Renal cortical epithelial cell (primary cell): Measurements from ENCODE around the gene NOSTRIN. TPM values are rescaled to one million over a fixed set of nuclear protein-coding genes. Genes with fewer than 3 reads are reported as not detected.
"Not testable (repeated sequence)": the region's sequence is repeated elsewhere in the genome, so short reads cannot be mapped to it uniquely, and the experiment has no call there.

Source experiments
- DNase-seq: peaks from one replicate; pipeline ENCODE4 v3.0.0-alpha.2; 2011; ENCODE audit warnings: low read depth
- total RNA-seq: library from RNA; depleted of rRNA; stranded (reverse); fragments of >200 nt; gene quantifications from 2 replicates; pipeline ENCODE4 v1.2.3, GENCODE V29; 2014

The NOSTRIN gene
- total RNA-seq: 3.1 and 6.6 TPM in 2 replicates

DNA sequence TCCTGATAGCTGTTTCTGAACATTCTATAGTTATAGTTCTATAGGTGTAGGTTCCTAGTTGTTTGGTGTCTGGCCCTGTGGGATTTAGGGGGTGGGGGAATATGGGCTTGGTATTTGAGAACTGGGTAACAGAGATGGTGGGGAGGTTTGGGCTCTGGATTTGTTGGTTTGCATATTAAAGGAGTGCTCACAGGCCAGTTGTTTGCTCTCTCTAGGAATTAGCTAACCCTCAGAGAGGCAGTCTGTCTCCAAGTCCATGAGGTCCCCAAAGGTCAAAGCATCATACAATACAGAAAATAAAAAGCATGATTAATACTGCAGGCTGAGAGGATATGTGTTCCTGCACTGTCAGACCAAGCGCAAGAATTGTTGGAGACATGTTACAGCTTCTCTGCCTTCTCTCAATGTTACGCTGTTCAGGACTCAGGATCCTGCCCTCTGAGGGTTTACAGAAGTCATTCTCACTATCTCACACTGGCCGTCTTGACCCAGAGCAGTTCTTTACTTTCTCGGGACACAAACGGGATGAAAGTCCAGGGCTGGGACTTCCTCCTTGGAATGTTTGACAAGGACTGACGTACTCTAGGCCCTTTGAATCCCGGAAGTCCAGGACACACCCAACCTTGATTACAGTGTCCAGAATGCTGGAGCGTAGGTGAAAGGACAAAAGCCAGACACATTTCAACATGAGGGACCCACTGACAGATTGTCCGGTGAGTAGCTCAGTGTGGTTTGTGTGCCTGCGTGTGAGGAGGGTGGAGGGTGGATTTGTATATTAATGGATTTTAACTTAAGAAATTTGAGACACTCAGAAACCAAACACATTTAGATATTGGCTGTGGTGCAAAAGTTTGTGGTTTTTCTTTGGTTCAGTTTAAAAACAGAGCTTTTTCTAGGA lies at the start of gene NOSTRIN:
Gene NOSTRIN, plus strand, starts transcription at position 677 of the 898 bp plus-strand sequence. Its CDS starts 10 bp downstream, at position 687.
- peak; percentile 69 for DNase-seq

DNA sequence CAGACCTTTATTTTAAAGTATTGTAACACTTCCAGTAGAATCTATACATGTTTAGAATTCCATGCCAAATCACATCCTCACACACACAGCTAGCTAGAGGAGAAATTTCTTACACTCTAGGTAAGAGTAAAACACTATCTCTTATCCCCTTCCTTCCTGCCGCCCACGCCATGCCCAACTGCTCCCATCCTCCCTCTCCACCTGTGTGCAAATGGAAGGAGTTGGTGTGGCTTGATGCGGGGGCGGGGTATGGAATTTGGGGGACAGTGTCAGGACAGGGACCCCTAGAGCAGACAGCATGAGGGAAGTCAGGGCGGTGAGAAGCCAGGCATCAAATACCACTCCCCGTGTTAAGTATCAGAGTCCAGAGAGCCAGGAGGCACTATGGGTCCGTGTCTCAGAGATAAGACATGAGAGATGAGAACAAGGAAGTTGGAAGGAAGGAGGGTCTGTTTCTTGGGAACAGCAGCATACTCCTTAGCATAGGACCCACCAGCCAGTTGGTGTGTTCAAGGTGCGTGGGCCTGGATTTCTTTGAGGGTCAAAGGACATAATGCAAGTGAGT lies 48.6 kb upstream of the NOSTRIN start:
- no peak for DNase-seq

- DNase-seq: no peak
Measured at GRCh38 chr2:168757223-168757622, 45.2 kb upstream of the NOSTRIN start.

GRCh38 chr2:168758970-168759820 lies 43.2 kb upstream of the NOSTRIN start:
- peak; percentile 58 for DNase-seq

DNA sequence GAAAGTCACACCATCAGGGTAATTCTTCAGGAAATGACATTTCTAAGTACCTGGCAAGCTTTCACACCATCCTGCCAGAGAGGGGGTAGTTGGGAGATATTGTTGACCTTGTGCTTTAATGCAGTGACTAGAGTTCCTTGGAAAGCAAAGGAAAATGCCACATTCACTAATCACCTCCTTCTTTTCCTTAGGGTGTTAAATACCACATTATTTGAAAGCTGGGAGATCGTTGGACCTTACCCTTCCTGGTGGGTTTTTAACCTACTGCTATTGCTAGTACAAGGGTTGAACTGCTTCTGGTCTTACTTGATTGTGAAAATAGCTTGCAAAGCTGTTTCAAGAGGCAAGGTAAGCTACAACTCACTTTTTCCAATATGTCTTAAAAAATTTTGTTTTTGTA lies 37.0 kb upstream of the NOSTRIN start:
- peak; percentile 66 for DNase-seq

- peak; percentile 35 for DNase-seq
Measured at GRCh38 chr2:168766600-168766999, 35.8 kb upstream of the NOSTRIN start.

- no peak for DNase-seq
Measured at GRCh38 chr2:168767258-168767657, 35.2 kb upstream of the NOSTRIN start.

DNA sequence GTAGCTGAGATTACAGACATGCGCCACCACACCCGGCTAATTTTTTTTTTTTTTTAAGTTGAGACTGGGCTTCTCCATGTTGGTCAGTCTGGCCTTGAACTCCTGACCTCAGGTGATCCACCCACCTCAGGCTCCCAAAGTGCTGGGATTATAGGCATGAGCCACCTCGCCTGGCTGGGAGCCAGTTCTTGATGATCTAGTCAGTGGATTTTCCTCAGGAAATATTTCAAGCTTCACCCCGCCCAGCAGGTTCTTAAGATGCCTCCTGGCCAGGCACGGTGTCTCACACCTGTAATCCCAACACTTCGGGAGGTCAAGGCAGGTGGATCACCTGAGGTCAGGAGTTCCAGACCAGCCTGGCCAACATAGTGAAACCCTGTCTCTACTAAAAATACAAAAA lies 34.1 kb upstream of the NOSTRIN start:
- DNase-seq: not testable (repeated sequence)

DNA sequence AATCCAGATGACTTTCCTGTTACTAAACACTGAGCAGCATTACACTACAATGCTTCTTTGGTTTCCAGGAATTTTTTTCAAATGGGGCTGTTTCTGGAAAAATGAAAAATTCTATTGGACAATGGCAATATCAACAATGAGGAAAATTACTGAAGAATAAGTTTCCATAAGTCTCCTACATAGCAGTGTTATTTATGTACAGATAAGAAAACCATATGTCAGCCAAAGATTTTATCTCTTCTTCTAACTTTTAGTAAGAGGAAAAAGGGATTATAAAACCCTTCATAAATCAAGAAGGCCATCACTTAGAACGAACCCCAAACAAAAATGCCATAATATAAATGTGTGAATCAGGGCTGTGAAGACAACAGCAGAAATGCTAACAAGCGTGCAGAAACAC lies 31.6 kb upstream of the NOSTRIN start:
- no peak for DNase-seq

DNA sequence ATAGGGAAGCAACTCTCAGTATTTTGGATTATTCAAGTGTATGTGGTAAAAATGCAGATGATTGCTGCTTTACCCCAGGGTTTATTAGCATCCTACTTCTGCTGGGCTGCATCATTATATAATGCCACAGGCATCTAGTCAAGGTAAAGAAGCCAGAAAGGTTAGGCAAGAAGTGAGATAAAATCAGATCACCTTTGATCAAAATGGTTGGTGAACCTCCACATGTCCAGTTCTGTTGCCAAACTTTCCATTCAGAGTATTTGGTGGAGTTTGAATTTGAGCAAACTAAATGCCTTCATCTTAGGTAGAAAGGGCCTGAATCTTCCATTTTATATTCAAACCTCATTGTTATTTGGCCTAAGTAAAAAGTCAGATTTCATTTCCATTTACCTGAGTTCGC lies 29.7 kb upstream of the NOSTRIN start:
- DNase-seq: no peak

DNA sequence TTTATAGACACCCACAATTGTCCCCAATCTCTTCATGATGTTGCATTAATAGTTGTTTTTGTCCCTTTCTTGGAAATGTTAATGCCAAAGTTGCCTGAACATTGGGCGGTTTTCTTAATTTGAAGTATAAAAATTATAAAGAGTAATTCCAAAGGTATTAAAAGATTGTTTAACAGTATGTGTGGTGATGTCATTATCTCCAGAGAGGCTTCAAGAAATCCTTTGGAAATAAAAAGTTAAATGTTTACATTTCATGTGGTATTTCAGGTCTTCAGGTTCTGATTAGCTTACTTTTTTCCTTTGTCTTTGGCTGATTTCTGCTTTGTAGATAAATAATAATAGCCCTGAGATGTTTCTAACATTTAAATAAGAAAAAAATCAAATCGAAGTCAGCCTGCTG lies 29.3 kb upstream of the NOSTRIN start:
- DNase-seq: no peak

DNA sequence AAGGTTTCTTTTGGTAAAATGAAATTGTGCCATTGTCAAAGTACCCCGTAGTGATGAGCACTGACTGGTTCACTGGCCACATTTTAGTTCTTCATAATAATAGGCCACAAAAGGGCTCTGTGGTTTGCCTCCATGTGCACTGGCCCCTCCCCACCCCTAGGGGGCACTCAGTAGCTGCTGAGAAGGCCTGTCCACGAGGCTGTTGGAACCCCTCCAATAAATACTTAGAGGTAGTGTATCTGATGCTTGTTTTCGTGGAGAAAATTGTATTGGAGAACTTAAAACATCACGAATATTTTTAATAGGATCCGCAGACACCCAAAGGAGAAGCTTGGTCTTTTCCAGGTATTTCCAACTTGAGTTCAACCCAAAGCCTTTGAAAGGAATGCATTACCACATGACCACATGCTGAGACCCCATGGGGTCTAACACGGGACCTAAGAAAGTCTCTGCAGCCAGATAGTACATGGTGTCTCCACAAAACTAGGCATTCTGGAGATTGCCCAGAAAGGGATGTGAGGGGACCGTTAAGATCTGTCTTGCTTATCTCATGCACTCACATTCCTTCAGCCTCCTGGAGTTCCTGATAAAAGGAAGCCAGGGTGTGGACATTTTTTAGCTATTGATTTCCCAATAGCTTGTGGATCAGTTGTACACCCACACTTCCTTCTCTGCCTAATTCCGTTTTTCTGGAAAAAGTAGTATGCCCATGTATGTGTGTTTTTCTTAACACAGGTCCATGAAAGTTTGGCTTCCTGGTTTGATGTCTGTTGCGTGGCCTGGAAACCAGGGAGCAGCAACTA lies 28.5 kb upstream of the NOSTRIN start:
- DNase-seq: peak; percentile 61

DNA sequence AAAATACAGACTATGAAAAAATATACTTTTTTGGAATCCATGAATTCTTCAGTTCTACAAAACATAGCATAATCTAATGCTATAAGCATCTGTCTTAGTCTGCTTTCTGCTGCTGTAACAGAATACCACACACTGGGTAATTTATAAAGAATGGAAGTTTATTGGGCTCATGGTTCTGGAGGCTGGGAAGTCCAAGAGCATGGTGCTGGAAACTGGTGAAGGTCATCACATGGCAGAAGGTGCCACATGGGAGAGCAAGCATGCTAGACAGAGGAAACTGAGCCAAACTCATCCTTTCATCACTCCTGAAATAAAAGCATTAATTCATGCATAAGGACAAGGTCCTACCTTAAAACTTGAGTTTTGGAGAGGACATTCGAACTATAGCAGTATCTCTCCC lies 26.6 kb upstream of the NOSTRIN start:
- no peak for DNase-seq

DNA sequence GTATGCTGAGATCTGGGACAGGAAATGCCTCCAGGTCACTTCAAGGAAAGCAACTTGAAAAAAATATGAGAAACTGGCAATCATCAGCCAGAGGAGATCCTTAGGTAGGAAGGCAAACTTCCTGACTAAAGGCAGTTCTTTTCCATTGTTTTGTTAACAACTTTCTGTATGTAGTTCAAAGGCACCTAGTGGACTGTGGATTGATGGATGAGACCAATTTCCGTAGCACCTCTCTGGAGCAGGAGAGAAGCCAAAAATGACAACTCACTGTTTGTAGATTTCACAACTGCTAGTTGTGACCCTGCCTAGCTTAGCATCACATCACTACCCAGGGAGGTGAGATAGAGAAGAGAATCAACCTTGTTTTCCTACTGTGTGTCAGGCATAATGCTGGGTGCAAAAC lies 21.8 kb upstream of the NOSTRIN start:
- peak; percentile 97 for DNase-seq

DNA sequence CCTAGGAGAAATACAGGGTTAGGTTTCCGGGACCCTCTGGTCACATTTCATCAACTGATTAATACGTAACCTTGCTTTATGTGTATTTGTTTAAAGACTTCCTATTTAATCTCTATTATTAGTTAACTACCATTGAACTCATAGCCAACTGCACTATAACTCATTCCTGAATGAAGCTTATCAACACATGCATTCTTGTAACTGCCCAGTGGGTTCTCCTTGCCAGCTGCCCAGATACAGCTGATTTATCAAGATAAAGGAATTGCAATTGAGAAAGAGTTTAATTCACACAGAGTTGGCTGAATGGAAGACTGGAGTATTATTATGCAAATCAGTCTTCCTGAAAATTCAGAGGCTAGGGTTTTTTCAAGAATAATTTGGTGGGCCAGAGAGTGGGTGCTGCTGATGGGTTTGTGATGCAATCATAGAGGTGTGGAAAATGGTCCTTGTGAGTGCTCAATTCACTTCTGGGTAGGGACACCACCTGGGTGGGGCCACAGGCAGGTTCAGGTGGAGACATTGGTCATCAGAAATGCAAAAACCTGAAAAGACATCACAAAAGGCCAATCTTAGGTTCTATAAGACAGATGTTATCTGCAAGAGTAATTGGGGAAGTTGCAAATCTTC lies 21.1 kb upstream of the NOSTRIN start:
- DNase-seq: peak; percentile 69

- no peak for DNase-seq
Measured at GRCh38 chr2:168782271-168782670, 20.2 kb upstream of the NOSTRIN start.

DNA sequence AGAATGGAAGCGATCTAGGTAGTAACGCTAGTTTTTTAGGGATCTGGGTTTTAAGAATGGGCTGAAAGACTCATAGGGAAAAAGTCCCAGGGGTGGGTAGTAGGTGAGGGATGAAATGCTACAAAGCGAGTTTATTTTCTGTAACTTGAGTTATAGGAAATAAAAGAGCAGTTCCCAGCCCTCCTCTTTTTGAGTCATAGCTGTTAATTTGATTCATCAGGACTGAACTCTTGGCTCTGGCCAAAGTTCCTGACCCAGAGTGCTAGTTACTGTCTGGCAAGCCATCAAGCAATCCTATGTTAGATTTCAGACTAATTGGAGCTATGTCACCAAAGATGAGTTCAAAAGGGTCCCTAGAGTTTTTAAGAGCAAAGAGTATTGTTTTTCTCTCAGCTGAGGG lies 17.4 kb upstream of the NOSTRIN start:
- peak; percentile 60 for DNase-seq

DNA sequence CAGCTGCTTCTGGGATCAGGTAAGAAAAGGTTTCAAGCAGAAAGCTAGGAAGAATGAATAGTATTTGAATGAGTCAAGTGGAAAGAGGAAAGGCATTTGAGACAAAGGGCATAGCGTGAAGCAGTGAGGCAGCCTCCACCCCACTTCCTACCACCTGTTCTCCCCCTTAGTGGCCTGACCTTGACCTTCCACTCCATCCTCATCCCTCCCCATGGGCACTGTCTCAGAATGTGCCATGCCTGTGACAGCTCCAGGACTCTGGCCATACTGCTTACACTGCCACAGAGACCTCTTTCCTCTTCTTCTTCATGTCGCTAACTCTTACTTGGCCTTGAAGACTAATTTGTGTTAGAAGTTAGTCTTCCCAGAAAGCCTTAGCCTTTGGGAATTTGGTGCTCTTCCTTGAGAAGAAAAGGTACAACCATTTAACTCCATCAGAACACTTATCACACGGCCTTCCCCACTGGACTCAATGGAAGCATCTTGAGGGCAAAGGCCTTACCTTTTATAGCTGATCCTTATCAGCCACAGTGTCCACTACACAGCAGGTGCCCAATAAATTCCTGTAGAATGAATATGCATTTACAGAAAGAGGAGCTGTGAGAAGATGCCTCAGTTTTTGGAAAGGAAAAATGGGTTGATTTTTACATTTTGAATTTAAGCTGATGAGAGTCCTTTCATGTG lies 15.2 kb upstream of the NOSTRIN start:
- DNase-seq: no peak

DNA sequence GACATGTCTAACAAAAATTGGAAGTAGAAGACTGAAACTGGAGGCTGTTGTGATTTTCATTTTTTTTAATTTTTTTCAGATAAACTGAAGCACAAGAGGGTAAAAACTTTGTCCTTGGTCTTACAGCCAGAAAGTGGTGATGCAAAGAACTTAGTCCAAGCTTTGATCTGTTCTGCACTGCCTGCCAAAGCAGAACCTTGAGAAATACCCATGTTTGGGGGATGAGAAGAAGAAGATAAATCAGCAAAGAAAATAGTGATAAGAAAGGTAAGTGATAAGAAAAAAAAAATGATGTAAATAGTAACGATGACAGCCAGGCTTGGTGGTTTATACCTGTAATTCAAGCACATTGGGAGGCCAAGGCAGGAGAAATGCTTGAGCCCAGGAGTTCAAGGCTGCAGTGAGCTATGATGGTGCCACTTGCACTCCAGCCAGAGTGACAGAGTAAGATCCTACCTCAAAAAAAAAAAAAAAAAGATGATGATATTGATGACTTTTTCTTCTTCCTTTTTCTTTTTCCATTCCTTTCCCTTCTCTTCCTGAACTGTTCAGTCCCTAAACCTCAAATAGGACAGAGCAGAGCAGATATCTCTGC lies 14.6 kb upstream of the NOSTRIN start:
- DNase-seq: no peak

DNA sequence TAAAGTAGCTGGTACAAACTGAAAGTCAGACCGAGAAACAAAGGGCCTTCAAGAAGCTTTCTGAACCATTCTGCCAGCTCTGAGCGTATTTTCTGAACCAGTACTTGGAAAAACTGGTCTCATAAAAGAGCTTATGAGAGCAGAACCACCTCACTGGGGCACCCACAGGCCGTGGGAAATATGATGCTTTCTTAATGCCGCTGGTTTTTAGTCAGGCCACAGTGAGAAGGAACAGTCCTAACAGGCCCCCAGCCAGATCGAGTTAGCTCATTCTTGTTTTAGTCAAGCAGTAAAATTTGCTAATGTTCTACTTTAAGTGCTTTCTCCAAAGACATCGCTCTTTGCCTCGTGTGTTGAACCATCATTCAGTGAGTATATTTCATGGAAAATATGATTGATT lies 12.7 kb upstream of the NOSTRIN start:
- peak; percentile 65 for DNase-seq
